HAP-1 (cell line): ENCODE measurements around the gene PHLDB1.
A peak's percentile ranks its signal among the peaks of the same experiment; 100 is the strongest.

Source experiments
- DNase-seq, 2 experiments: peaks; one replicate each; pipeline ENCODE4 v3.0.0-alpha.2; 2016 to 2020; ENCODE audit warnings: low spot score in 2 of 2
- H3K27me3 ChIP-seq: fragments of 250-450 bp; sonication (Bioruptor Pico); 2 replicates; pipeline ENCODE4 v1.5.1; 2020; ENCODE audit warnings: low read depth, mild to moderate bottlenecking, moderate library complexity
- H3K36me3 ChIP-seq: fragments of 250-450 bp; sonication (Bioruptor Pico); replicated peaks from 2 replicates; pipeline ENCODE4 v1.5.1; 2020; ENCODE audit warnings: mild to moderate bottlenecking
- H3K4me1 ChIP-seq: fragments of 250-450 bp; sonication (Bioruptor Pico); 2 replicates; pipeline ENCODE4 v1.5.1; 2020; ENCODE audit warnings: mild to moderate bottlenecking
- H3K4me3 ChIP-seq: fragments of 250-450 bp; sonication (Bioruptor Pico); 2 replicates; pipeline ENCODE4 v1.5.1; 2020; ENCODE audit warnings: mild to moderate bottlenecking, moderate library complexity
- H3K9me3 ChIP-seq: fragments of 250-450 bp; sonication (Bioruptor Pico); 2 replicates; pipeline ENCODE4 v1.5.1; 2020; ENCODE audit warnings: mild to moderate bottlenecking, moderate library complexity
- in situ Hi-C: fragments of 300-500 bp; cut with MboI; formaldehyde crosslinking; loops from 3 replicates; pipeline ENCODE4 v1.14.3; 2020; ENCODE audit warnings: low sequenced_read_pairs, inconsistent platforms, mixed read lengths

Gene PHLDB1

DNA sequence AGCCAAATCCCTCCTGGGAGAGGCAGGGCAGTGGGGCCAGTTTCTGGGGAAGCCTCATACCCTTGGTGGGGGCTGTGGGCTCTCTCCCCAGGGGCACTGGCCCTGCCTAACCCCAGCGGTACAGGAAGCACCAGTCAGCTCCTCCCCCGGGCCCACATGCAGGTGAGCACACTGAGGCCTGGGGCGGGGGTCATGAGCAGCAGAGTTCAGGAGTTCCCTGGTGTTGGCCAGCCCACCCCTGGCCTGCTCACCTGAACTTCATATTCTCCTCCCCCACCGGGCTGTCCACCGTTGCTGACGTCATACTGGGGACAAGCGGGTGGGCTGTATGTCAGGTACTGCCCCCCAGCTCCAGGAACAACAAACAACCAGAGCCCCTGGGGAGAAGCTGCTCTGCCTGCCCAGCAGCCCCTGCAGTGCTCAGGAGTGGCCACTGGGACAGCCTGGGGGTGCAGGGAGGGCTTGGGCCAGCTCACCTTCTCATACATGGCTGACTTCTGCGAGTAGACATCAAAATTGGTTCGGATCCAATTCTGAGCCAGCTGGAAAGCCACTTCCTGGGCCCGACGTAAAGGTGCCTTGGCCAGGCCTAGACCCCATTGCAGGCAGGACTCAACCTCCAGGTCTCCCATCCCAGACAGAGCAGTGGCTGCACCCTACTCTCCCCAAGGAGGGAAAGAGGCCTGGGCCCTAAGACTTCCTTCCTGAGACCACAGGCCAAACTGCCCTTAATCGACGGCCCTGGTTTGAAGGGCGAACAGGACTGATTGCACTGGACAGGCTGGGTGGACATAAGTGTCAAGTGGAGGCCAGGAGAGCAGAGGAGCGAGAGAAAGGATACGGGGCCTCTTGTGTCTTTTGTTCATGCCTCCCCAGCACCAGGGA, 51.3 kb downstream of the PHLDB1 start:
- Histone ChIP-seq H3K27me3 (no peaks in the 10 kb centered on the region), H3K4me1 (peaks cover 3% of the 10 kb centered on the region; the same call in 1 of the 2 replicates), H3K36me3 (no peaks in the 10 kb centered on the region), H3K4me3 (no peak overlapping the region), H3K9me3 (no peaks in the 10 kb centered on the region)
- no peak for DNase-seq
- in situ Hi-C loops = no loop called here

DNA sequence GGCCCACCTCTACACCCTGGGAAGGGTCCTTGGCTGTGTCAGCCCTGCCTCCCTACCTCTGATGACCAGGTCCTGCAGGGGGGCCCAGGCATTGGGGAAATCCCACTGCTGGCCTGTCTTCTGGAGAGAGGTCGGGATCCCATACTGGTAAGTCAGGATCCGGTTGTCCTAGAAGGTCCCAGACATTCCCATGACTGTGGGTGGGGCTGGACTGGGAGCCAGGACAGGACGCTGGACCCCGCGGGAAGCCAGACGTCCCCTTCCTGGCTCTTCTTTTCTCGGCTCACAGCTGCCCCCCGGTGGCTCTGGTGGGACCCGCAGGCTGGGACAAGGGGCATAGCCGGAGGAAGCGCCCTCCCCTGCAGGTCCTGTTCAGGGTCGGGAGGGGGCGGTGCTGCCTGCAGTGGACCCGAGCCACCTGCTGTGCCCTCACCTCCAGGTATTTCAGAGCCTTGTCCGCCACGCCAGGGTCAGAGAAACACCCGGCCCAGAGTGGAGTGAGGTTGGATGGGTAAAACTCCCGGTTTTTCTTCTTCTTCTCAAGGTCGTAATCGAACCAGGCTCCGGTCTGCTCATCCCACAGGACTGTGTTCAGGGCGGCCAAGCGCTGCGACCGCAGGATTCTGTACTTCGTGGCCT, 52.0 kb downstream of the PHLDB1 start:
- Histone ChIP-seq H3K4me3 (no peak overlapping the region), H3K36me3 (no peaks in the 10 kb centered on the region), H3K27me3 (no peaks in the 10 kb centered on the region), H3K4me1 (peaks cover 3% of the 10 kb centered on the region; the same call in 1 of the 2 replicates), H3K9me3 (no peaks in the 10 kb centered on the region)
- in situ Hi-C loops = no loop called here
- DNase-seq = peak; percentile 86 to 98

DNA sequence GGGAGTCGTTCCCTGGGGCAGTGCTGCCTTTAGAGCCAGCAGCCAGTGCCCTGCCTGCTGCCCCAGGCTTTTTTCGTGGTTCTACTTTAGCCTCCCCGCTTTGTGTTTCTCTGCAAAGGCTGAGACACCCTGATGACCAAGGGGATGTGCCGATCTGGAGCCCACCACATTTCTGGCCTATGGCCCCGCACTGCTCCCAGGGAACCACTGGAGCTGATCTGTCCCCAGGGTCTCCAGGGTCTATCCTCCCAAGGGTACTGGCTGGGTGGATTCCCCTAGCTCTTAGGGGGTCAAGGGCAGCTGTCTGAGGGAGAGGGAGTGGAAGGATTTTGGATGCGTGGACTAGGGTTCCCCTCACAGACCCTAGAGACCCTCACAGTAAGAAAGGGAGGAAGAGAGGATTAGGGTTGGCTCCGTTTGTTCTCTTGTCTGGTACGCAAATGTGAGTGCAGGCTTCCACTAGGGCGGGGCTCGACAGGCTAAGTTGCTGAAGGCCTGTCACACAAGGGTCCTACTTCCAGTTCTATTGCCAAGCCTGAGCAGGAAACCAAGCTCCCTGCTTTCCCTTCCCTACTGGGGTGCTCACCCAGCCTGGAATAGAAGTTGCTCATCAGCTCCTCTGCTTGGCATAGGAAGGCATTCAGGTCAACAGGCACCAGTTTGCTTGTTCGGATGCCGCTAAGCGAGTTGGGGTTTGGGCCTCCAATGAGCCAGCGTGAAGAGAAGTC, 52.7 kb downstream of the PHLDB1 start:
- no peak overlapping the region for H3K4me3 ChIP-seq
- in situ Hi-C loops = no loop called here

DNA sequence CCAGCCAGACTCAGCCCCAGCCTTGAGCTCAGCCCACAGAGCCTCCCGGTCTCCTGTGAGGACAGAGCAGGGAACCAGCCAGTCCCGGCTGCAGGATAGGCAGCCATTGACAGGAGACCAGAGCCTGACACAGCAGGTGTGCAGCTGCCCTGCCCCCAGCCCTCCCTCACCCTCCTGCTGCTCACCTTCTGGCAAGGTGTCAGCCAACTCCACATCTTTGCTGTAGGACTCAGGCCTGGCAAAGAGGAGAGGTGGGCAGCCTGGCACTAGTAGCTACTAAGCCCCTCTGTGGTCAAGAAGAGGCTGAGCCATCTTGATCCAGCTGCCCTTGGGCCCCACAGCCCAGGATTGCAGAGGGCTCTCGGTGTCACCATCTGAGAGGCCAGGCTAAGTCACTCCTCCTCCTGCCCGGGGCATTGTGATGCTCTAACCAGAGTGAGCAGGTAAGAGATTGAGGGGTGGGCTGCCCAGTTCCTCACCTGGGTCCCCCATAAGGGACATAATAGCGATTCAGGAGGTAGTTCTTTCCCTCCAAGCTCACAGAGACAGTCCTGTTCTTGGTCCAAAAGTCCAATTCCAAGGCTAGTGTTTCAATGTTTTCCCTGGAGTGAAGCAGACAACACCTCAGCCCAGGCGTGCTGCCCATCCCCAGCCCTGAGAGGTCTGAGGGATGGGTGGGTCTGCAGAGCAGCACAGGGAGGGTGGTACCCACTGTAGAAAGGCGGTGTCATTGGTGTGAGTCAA, 53.4 kb downstream of the PHLDB1 start:
- in situ Hi-C loops = no loop called here
- Histone ChIP-seq H3K4me1 (peaks cover 3% of the 10 kb centered on the region; the same call in 1 of the 2 replicates), H3K9me3 (no peaks in the 10 kb centered on the region), H3K36me3 (no peaks in the 10 kb centered on the region), H3K27me3 (no peaks in the 10 kb centered on the region), H3K4me3 (no peak overlapping the region)
- no peak for DNase-seq

More for the DNA sequence above, 52.7 kb downstream of the PHLDB1 start:
- Histone ChIP-seq H3K9me3 (no peaks in the 10 kb centered on the region), H3K36me3 (no peaks in the 10 kb centered on the region), H3K27me3 (no peaks in the 10 kb centered on the region), H3K4me1 (peaks cover 3% of the 10 kb centered on the region; the same call in 1 of the 2 replicates)
- DNase-seq = no peak

DNA sequence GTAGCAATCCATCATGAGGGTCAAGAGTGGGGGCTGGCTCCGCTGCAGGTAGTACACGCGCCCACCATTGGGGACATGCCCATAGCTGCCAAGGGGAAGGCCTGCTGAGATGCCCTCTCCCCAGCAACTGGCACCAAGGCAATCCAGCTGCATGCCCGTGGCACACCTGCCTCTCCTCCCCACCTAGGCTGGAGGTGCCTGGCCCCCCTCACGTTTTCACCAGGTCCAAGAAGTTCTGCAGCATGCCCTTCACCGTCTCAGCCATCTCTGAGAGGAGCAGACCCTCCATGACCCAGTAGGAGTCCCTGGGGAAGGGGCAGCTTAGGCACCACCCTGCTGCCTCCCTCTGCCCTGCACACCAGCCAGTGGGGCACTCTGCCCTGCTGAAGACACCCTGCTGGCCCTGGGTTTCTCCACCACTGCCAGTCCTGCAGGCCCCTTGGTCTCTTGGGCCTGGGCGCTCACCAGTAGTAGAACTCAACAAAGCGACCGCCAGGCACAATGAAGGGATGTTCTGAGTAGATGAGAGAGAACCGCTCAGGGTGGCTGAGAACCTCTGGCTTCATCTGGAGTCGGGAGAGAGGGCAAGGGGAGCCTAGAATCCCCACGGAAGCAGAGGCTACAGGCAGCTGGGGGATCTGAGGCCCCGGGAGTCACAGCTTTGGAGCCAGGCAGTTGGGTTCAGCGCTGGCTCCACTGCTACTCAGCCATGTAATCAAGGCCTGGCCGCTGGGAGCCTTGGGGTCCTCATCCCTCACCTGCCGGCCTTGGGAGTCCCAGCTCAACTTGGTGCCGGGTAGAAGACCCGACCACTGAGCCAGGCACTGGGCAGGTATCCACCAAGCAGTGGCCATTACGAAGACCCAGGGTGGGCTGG, 54.2 kb downstream of the PHLDB1 start:
- Histone ChIP-seq H3K9me3 (no peaks in the 10 kb centered on the region), H3K27me3 (no peaks in the 10 kb centered on the region), H3K36me3 (no peaks in the 10 kb centered on the region), H3K4me3 (no peak overlapping the region), H3K4me1 (peaks cover 3% of the 10 kb centered on the region; the same call in 1 of the 2 replicates)
- in situ Hi-C loops = no loop called here
- no peak for DNase-seq

DNA sequence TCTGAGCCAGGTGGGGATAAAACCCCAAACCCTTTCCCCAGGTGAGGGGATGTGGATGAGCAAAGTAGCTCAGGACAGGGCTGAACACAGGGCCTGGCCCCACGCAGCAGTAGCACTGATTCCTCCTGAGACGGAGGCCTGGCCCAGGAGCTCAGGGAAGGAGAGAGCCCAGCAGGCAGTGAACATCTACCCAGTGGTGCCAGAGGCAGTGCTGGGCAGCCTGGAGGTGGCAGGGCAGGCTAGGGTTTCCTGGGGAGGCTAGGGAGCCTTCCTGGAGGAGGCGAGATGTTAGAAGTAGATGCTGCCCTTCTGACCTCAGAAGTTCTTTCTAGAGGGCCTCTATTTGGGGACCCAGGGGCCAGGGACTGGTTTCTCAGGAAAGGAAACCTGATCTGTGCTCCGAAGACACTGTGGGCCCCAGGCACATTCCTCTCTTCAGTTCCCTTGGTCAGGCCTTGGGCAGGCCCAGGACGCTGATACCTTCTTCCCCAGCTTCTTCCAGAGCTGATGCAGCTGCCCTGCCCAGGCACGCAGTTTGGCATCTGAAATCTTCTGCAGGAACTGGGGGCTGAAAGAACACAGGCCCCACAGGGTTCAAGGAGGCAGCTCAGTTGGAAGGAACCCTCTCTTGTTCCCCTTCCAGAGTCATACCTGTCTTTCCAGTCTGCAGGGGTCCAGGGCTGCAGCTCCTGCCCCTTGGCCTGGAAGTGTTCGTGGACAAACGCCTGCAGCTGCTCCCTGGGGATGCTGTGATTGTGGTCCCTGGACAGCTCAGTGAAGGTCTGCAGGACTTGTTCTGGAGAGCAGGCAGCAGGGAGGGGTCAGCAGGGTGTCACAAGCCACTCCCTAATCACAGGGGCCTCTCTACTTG, 55.2 kb downstream of the PHLDB1 start:
- no peak for DNase-seq
- H3K27me3 ChIP-seq = no peaks in the 10 kb centered on the region
- in situ Hi-C loops = no loop called here
- H3K4me1 ChIP-seq = peaks cover 3% of the 10 kb centered on the region; the same call in 1 of the 2 replicates
- H3K4me3 ChIP-seq = no peak overlapping the region
- no peaks in the 10 kb centered on the region for H3K9me3 ChIP-seq
- no peaks in the 10 kb centered on the region for H3K36me3 ChIP-seq

DNA sequence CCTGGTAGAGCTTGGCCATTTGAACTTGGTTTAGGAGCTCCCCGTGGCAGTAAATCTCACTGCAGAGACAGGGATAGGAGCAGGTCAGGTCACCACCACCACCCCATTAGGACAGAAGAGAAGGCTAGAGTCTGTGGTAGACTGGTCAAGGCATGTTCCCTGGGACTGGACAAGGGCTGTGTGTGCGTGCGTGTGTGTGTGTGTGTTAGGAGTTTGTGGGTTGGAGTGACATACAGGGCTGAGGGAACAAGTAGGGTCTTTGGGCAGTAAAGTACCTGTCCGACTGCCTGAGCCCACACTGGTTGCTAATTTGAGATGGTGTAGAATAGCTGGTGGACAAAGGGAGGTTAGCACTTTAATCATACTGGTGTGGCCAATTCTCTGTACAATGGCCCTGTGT, 56.0 kb downstream of the PHLDB1 start:
- H3K4me3 ChIP-seq = no peak overlapping the region

DNA sequence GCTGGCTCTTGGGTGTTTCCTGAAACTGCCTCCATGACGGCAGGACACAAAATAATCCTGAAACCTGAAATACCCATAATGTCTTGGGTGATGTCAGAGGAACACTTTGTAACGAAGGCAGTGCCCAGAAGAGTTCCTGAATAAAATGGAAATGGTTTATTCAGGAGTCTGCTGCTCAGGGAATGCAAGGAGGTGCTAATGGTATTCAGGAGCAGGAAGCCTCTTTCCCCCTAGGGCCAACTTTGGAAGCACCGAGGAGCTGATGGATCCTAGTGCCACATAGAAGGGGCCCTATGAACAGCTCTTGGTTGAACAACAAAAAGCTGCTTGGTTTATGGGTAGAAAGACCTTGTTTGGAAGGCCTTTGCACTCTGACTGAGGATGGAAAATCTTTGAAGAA, 56.5 kb downstream of the PHLDB1 start:
- in situ Hi-C loops = no loop called here

More for the DNA sequence above, 56.0 kb downstream of the PHLDB1 start:
- Histone ChIP-seq H3K36me3 (no peaks in the 10 kb centered on the region), H3K27me3 (no peaks in the 10 kb centered on the region), H3K4me1 (peaks cover 3% of the 10 kb centered on the region; the same call in 1 of the 2 replicates), H3K9me3 (no peaks in the 10 kb centered on the region)
- DNase-seq = no peak
- in situ Hi-C loops = no loop called here

DNA sequence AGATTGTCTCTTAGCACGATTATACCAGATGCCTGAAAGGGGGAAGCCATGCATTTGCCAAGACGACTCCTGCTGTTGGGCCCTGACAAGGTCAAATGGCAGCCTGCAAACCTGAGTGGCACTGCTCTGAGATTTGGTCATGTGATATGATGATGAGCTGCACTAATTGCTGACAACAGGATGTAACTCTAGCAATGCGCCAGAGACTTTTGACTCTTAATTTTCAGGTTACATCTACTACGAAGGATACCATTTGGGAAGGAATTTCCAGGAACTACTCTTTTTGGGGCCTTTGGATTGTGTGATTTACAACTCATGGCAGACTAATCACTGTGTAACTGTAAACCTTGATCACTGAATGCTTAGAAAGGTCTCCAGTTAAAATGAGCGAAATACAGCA, 59.0 kb downstream of the PHLDB1 start:
- DNase-seq = no peak
- no peak overlapping the region for H3K4me3 ChIP-seq
- H3K4me1 ChIP-seq = no peaks in the 10 kb centered on the region
- no peaks in the 10 kb centered on the region; the same call in 1 of the 2 replicates for H3K9me3 ChIP-seq
- H3K27me3 ChIP-seq = no peaks in the 10 kb centered on the region
- in situ Hi-C loops = no loop called here
- no peaks in the 10 kb centered on the region for H3K36me3 ChIP-seq

More for the DNA sequence above, 56.5 kb downstream of the PHLDB1 start:
- Histone ChIP-seq H3K27me3 (no peaks in the 10 kb centered on the region), H3K4me3 (no peak overlapping the region), H3K36me3 (no peaks in the 10 kb centered on the region), H3K4me1 (peaks cover 3% of the 10 kb centered on the region; the same call in 1 of the 2 replicates), H3K9me3 (no peaks in the 10 kb centered on the region)
- DNase-seq = no peak

DNA sequence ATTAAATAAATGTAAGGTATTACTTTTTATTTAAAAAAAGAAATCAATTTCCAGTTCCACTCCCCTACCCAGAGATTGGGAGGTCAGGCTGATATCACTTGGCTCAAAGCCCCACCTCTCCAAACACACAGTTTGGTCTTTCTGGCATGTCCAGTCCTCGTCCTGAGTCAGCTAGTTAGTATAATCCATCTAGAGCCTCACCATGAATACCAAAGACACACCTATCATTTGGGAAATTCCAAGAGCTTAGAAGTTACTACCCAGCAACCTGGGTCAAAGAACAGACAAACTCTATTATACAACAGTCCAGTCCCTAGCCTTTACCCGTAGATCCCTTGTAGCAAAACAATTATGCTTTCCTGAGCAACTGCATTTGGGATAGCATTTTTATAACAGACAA, 62.6 kb downstream of the PHLDB1 start:
- no peak for DNase-seq
- in situ Hi-C loops = no loop called here
- Histone ChIP-seq H3K27me3 (no peaks in the 10 kb centered on the region), H3K9me3 (no peaks in the 10 kb centered on the region; the same call in 1 of the 2 replicates), H3K4me3 (no peak overlapping the region), H3K4me1 (no peaks in the 10 kb centered on the region), H3K36me3 (no peaks in the 10 kb centered on the region)

DNA sequence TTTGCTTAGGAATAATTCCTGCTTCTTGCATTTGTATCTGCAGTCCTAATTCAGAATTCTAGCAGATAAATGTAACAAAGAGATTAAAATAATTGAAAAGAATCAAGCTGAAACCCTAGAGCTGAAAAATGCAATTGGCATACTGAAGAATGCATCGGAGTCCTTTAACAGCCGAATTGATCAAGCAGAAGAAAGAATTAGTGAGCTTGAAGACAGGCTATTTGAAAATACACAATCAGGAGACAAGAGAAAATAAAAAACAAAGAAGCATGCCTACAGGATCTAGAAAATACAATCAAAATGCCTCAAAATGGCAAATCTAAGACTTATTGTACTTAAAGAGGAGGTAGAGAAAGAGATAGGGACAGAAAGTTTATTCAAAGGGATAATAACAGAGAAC, 63.8 kb downstream of the PHLDB1 start:
- no peak overlapping the region for H3K4me3 ChIP-seq
- H3K4me1 ChIP-seq = no peaks in the 10 kb centered on the region
- in situ Hi-C loops = no loop called here
- no peaks in the 10 kb centered on the region; the same call in 1 of the 2 replicates for H3K9me3 ChIP-seq
- no peaks in the 10 kb centered on the region for H3K27me3 ChIP-seq
- DNase-seq = no peak
- H3K36me3 ChIP-seq = no peaks in the 10 kb centered on the region

DNA sequence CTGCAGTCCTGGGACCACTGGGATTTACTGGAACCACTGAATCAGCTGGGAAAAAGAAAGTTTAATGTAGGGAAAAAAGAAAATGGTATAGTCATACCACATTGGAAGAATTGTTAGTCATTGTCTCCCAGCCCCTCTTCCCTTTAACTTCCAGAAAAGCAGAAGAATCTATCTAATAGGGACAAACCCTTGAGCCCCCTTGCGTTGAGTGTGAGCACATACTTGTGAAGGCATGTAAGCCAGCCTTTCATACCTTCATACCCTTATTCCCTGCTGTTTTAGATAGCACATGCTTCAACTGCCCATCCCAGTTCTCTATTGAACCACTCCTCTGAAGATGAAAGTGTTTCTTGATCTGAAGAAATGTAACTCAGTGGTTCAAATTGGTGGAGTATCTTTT, 65.4 kb downstream of the PHLDB1 start:
- in situ Hi-C loops = no loop called here
- no peaks in the 10 kb centered on the region for H3K4me1 ChIP-seq
- no peak for DNase-seq

More for the DNA sequence above, 65.4 kb downstream of the PHLDB1 start:
- H3K36me3 ChIP-seq = no peaks in the 10 kb centered on the region
- H3K27me3 ChIP-seq = no peaks in the 10 kb centered on the region
- H3K9me3 ChIP-seq = no peaks in the 10 kb centered on the region; the same call in none of the 2 replicates
- H3K4me3 ChIP-seq = no peak overlapping the region
